Measurements from ENCODE around the gene NRXN3.

Gene NRXN3

GRCh38 chr14:79580906-79581305 lies 1410.7 kb downstream of the NRXN3 start:
- no peak for DNase-seq (ENCODE audit: low read depth)

GRCh38 chr14:79581912-79582576 lies 1411.9 kb downstream of the NRXN3 start:
- no peak for DNase-seq (ENCODE audit: low read depth)

GRCh38 chr14:79583738-79584408 lies 1413.7 kb downstream of the NRXN3 start:
- no peak for DNase-seq (ENCODE audit: low read depth)

GRCh38 chr14:79584679-79585078 lies 1414.5 kb downstream of the NRXN3 start:
- DNase-seq (ENCODE audit: low read depth), result no peak

- DNase-seq (ENCODE audit: low read depth), result no peak
Observed at GRCh38 chr14:79585845-79586244, 1415.7 kb downstream of the NRXN3 start.

- no peak for DNase-seq (ENCODE audit: low read depth)
Observed at GRCh38 chr14:79586416-79586815, 1416.2 kb downstream of the NRXN3 start.

GRCh38 chr14:79586989-79587598 lies 1416.9 kb downstream of the NRXN3 start:
- no peak for DNase-seq (ENCODE audit: low read depth)

GRCh38 chr14:79587875-79588274 lies 1417.7 kb downstream of the NRXN3 start:
- no peak for DNase-seq (ENCODE audit: low read depth)

GRCh38 chr14:79588398-79588797 lies 1418.2 kb downstream of the NRXN3 start:
- no peak for DNase-seq (ENCODE audit: low read depth)

- DNase-seq (ENCODE audit: low read depth), result no peak
Observed at GRCh38 chr14:79596551-79596950, 1426.4 kb downstream of the NRXN3 start.

GRCh38 chr14:79597566-79597965 lies 1427.4 kb downstream of the NRXN3 start:
- no peak for DNase-seq (ENCODE audit: low read depth)

- DNase-seq (ENCODE audit: low read depth), result no peak
Observed at GRCh38 chr14:79598339-79598738, 1428.2 kb downstream of the NRXN3 start.

GRCh38 chr14:79599239-79599638 lies 1429.1 kb downstream of the NRXN3 start:
- no peak for DNase-seq (ENCODE audit: low read depth)

- DNase-seq (ENCODE audit: low read depth), result no peak
Observed at GRCh38 chr14:79600406-79600805, 1430.2 kb downstream of the NRXN3 start.

GRCh38 chr14:79601579-79601978 lies 1431.4 kb downstream of the NRXN3 start:
- no peak for DNase-seq (ENCODE audit: low read depth)

- DNase-seq (ENCODE audit: low read depth), result no peak
Observed at GRCh38 chr14:79602045-79602444, 1431.9 kb downstream of the NRXN3 start.

- no peak for DNase-seq (ENCODE audit: low read depth)
Observed at GRCh38 chr14:79602742-79603141, 1432.6 kb downstream of the NRXN3 start.

- DNase-seq (ENCODE audit: low read depth), result no peak
Observed at GRCh38 chr14:79605849-79606248, 1435.7 kb downstream of the NRXN3 start.

- no peak for DNase-seq (ENCODE audit: low read depth)
Observed at GRCh38 chr14:79608446-79608845, 1438.3 kb downstream of the NRXN3 start.

- DNase-seq (ENCODE audit: low read depth), result no peak
Observed at GRCh38 chr14:79613625-79614024, 1443.5 kb downstream of the NRXN3 start.

GRCh38 chr14:79614448-79614847 lies 1444.3 kb downstream of the NRXN3 start:
- no peak for DNase-seq (ENCODE audit: low read depth)

GRCh38 chr14:79627058-79627457 lies 1456.9 kb downstream of the NRXN3 start:
- DNase-seq (ENCODE audit: low read depth), result no peak

Measured in stimulated activated CD8-positive, alpha-beta memory T cell treated with anti-CD3 and anti-CD28 coated beads, Interleukin-15, amount 100 ng/mL, for 24 hours (primary cell).